NCI-H1105 treated with DMSO at 0.1 percent for 48 hours (cell line): ENCODE data around the gene JAM2.

Experiments
- DNase-seq: peaks from one replicate; lab custom pipeline; 2025; lab: John Stamatoyannopoulos, UW

Gene JAM2

GRCh38 chr21:25717491-25718147 lies 78.6 kb downstream of the JAM2 start:
- no peak for DNase-seq

GRCh38 chr21:25721987-25722386 lies 82.9 kb downstream of the JAM2 start:
- no peak for DNase-seq

- no peak for DNase-seq
These were observed 83.6 kb downstream of the JAM2 start for GRCh38 chr21:25722631-25723030.

GRCh38 chr21:25732091-25732760 lies 93.2 kb downstream of the JAM2 start:
- DNase-seq, result no peak

DNA sequence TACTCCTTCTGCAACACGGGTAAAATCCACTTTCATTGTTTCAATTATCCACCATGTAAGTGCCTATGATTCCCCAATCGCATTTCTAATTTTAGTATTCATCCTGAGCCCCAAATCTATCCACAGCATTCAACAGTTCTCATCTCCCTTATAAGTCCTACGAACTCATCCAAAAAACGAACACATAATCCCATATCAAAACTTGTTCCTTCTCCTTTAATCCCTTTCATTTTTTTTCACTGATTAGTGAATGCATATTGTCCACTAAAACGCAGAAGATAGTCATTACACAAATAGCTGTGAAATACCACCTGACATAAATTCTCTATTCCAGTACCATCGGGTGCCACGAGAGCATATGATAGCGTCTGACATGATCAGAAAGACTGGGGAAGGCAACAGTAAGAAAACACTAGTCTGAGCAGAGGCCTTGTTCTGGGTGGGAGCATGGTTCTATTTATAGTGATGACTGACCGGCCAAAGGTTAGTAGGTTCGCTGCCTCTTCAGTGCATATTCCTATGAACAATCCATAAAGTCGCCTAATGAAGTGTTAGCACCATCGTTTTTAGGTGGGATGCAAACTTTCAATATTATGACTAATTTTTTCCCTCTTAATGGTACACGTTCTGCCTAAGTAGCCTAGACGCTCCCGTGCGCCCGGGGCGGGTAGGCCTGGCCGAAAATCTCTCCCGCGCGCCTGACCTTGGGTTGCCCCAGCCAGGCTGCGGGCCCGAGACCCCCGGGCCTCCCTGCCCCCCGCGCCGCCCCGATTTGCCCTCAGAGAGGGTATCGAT lies 95.0 kb downstream of the JAM2 start:
- peak; percentile 16 for DNase-seq

GRCh38 chr21:25734654-25734903 lies 95.5 kb downstream of the JAM2 start:
- DNase-seq, result no peak

DNA sequence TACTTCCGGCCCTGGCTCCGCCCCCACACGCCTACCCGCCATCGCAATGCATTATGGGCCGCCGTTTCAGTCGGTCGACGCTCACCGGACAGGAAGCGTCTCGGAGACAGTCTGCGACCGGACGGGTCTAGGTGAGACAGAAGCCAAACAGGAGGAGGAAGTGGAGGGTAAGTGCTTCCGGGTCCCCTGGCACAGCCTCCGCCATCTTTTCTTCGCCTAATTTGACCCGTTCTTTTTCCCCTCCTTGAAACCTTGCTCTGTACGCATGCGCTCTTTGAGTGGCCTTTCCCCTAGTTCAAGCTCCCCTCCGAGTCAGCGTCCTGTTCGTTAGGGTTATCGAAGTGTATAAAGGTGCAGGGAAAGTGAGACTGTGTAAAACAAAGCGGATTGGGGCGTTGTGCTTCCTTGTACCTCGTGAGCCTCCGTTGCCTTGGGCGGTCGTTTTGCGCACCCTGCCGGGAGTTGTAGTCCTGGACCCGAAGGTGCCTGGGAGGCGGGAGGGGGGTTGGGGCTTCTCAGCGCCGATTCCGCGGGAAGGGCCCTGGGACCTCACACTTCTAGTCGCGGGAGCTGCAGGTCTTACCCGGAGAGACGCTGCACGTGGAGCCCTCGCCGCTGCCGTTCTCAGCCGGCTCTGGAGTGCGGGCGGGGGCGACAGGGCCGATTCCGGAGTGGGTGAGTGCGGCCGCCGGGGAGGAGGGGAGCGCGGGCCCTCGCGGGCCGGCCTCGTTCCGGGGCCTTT lies 96.0 kb downstream of the JAM2 start, which contains the start of the genes ATP5PF and GABPA:
ATP5PF (minus strand) TSS at position 1 of the 742 bp plus-strand sequence. CDS start 5,110 bp downstream, outside the sequence.
GABPA (plus strand) TSS at position 69 of the 742 bp plus-strand sequence. CDS start 6,627 bp downstream, outside the sequence.
- peak; percentile 97 for DNase-seq

DNA sequence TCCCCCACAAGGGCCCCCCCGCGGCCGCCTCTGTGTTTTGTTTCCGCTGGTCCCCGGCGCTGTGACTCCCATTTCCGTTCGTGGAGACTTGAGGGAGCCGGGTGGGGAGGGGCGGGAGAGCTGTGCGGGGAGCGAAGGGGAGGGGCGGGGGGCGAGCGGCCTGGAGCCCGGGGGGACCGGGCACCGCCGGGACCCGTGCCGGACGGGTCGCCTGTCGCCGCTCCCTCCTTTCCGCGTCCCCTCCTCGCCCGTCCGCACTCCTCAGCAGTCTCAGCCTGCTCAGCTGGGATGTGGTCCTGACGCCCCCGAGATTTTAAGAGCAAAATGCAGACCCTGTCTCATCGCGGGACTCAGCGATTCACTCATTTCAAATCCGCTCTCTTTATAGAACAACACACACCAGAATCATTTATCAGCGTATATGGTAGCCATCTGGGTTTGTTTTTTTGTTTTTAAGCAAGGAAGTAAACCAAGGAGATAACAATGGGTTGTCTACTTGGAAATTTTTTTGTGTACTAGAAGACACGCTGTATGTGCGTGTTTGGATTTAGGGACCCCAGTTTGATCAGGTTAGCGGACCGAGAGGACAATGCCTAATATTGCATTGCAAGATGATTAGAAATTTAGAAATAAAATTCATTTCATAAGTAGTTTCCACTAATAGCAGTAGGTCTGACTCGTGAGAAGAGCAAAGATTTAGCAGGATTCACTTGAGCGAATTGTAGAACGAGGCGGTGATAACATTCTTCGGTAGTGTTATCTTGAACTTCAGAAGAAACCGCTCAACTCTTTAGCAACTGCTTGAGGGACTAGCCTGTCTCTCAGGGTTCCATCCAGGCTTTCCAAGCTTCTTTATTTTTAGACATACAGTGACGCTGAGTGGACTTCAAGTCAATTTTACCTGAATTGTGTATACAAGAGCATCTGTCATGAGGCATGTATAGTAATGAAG lies 96.9 kb downstream of the JAM2 start:
- DNase-seq, result peak; percentile 67

DNA sequence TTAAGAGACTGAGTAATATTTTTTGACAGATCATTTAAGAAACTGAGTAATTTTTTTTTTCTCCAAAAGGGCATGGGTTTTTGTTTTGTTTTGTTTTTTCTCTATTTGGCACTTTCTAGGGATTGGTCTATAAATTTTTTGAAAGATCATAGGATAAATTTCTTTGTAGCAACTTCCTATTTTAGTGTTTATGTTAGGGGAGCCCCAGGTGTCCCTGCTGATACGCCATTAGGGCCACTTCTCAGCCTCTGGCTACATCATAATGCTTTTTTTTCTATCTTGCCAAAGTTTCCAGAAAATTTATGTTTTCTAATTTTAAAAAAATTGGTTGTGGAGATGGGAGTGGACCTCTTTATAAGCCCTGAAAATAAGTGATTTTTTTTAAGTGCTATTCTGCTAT lies 98.4 kb downstream of the JAM2 start:
- DNase-seq, result no peak

- no peak for DNase-seq
These were observed 103.8 kb downstream of the JAM2 start for GRCh38 chr21:25742900-25743299.

DNA sequence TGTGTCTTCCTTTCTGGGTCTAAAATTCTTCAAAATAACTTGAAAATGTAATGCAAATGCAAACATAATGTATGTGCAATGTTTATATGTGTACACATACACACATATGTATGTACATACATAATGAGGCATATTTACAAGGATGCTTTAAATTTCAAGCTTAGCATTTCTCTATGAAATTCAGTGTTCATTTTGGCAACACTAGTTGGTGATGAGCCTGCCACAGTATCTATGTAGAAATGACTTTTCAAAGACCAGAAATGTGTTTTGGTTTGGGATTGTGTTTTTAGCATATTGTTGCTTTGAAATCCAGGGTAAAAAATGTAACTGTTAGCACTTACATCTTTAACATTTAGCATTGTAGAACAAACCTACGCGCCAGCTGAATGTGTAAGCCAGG lies 105.8 kb downstream of the JAM2 start:
- no peak for DNase-seq

GRCh38 chr21:25750085-25750484 lies 111.0 kb downstream of the JAM2 start:
- DNase-seq, result no peak

DNA sequence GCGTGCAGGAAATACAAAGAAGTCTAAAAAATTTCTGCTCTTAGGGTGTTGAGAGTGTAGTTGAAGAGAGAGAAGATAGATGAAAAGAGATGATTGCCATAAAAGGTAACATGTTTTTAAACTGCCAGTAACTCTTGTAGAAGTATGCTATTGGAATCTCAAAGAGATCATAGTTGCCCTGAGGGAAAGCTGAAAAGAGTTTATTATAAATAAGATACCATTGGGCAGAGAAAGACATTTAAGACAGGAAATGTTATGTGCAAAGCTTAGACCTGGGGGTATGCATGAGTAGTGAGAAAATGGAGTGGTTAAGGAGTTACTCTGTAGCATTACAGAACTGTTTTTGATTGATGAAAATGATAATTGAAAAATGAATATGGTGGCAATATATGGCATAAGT lies 113.4 kb downstream of the JAM2 start:
- DNase-seq, result no peak

DNA sequence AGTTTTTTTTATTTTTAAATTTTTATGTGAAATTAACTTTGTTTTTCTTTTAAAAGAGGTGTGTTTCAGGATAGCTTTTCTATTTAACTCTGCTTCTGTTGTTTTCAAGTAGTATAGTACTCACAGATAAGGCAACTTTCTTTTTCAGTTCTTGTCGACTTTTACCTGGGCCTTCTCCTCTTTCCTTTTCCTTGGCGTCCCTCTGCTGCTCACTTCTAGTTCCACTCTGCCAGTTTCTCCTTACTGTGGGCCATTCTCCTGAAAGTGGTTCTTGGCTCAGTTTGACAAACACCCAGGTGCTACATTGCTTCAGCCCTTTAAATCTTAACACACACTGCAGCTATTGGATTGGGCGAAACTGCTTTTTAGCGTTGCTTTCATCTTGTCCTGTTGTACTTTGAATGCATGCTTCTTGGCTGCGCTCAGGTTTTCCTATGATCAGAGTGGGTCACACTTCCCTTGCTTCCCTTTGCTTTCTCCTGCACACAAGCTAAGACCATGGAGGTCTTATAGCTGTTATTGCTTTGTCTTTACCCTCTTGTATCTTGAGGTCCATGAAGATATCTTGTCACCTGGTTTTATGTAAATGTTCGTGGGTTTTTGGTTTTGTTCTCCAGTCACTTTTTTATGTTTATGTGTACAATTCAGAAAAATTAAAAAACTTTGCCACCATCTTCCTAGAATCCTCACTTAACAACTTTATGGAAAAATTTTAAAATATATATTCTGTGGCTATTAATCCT lies 117.3 kb downstream of the JAM2 start:
- no peak for DNase-seq

DNA sequence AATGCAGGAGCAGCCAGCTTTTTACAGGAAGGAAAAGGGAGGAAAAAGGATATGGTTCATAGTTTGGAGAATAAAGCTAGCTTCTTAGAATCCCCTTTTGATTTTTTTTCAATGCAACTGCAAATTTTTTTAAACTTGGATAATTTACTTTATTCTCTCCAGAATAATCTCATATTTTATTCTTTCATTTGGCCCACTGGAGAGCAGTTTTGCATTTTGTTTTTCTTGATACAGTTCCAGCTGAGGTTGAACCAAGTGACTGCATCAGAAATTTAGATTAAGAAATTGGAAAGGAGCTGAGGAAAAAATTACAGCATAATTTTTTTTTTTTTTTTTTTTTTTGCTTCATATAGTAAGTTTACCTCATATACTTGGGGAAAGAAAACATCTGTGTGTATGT lies 118.5 kb downstream of the JAM2 start:
- DNase-seq, result no peak

GRCh38 chr21:25759573-25759972 lies 120.5 kb downstream of the JAM2 start:
- no peak for DNase-seq

DNA sequence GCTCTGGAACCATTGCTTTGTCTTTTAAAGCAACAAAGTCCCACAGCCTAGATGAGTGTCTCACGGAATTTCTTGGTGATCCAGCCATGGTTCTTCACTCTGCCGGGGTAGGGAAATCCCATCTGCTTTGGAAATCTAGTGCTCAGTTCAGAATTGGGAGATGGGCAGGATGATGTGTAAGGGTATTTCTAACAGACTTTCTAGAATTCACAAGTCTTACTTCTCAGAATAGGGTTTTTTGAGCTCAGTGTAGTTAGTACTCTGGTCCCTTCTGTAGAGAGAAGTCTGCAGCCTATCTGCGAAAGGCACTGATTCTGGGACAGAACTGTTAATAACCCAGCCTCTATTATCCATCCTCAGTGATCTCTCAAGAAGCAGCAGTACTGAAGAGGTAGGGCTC lies 121.0 kb downstream of the JAM2 start:
- DNase-seq, result no peak

DNA sequence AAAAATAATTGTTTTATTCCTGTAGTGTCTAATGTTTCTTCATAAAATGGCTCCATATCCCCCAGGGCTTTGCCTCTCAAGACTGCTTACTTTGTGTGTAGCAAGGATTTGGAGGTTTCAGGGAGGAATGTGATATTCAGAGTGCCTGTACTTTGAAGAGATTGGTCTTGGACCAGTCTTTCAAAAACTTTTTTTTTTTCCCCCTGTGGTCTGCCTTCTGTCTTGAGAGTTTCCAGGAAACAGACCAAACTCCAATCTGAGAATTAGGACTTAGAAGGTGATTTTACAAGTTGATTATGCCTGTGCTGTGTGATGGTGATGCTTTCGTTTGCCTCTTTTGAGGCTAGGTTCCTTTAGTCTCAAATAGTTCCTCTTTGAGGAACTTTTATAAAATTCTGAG lies 121.6 kb downstream of the JAM2 start:
- no peak for DNase-seq

DNA sequence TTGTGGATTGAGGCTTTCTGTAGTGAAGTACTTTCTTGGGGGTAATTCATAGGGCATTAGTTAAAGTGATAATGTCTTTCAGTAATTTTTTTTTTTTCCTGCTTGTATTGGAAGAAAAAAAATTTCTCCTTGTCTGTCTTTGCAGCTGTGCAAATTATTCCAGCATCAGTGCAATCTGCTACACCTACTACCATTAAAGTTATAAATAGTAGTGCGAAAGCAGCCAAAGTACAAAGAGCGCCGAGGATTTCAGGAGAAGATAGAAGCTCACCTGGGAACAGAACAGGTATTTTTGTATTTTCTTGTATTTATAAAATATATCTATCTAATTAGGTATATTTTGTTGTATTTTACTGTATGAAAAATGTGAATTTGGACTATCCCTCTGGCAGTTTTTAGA lies 125.0 kb downstream of the JAM2 start:
- no peak for DNase-seq
